GM19395 (cell line): ENCODE results near the gene KIF5A.
"Not testable (repeated sequence)": the region's sequence is repeated elsewhere in the genome, so short reads cannot be mapped to it uniquely, and the experiment has no call there.

Experiments used
- ATAC-seq: cut with Tn5 transposase; IDR thresholded peaks from one replicate; pipeline ENCODE4 v1.9.1; 2021; ENCODE audit warnings: mild to moderate bottlenecking, moderate library complexity; ENCODE audit not compliant: unreplicated experiment

Gene KIF5A

DNA sequence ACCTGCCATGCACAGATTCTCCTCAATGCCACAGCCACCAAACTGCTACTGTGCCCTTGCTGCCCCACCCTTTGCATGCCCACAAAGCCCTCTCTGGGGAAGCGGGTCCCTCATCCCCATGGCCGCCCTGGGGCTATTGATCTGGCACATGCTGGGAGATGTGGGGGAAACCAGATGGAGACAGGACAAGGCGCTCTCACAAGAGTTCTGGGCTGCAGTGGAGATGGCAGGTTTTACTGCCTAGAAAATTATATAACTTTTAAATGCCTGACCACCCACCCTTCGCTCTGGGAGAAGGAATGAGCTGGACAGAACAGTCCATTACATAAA lies 30.6 kb downstream of the KIF5A start:
- ATAC-seq, result no peak

DNA sequence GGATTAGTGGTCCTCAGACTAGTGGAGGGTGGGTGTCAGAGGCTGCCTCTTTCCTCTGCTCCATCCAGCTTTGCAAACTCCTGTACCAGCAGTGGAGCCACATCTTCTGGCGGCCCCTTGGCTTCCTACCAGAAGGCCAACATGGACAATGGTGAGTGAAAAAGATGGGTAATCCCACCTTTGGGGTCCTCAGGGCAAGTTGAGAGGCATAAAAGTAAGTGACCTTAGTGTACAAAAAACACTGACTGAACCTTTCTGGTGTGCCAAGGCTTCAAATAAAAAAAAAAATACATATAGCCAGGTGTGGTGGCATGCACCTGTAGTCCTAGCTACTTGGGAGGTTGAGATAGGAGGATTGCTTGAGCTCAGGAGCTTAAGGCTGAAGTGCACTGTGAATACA lies 32.0 kb downstream of the KIF5A start:
- no peak for ATAC-seq

DNA sequence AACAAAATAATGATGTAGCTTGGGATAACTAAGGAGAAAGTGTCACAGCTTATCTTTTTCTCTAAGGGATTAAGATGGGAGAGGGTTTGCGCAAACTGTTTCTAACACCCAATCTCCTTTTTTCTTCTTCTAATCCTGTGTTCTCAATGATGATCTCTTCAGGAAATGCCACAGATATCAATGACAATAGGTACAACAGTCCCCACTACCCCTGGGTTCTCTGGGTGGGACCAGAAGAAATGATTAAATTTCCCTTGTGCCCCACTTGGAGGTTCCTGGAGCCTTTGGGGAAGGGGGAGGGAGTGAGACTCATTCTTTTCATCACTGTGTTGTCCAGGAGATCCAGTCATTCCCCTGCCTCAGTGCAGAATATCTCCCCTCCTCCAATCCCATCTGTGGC lies 32.6 kb downstream of the KIF5A start:
- ATAC-seq, result no peak

DNA sequence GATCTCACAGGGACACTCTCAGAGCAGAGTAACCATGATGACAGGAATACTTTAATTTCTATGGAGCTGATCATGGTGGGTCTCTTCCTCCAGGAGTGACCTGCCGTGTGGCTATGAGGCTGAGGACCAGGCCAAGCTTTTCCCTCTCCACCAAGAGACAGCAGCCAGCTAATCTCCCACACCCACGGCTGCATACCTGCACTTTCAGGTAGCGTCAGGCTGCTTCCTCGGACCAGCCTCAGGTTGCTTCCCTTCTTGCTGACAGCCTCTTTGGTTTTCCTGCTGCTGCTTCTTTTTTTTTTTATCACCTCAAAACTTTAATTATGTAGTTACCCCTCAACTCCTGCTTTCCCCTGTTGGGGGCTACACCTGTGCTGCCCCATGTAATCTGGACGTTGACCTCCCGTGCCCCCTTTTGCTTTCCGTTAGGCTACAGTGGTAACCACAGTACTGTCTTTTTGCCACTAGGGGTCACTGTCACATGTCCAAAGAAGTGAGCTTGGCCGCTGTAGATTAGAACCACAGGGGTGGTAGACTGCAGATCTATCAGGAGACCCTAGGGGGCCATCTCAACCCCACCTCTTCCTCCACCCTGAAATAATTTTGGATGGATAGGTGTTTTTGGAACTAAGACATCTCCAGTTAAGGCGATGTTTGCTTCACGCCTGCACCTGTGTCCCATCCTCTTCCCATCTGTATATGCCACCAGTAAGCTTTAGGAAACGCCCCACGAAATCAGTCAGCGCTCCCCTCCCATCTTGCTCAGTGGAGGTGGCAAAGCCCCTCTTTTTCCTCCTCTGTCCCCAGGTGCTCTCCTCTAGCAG lies 33.4 kb downstream of the KIF5A start:
- peak; percentile 98 for ATAC-seq

DNA sequence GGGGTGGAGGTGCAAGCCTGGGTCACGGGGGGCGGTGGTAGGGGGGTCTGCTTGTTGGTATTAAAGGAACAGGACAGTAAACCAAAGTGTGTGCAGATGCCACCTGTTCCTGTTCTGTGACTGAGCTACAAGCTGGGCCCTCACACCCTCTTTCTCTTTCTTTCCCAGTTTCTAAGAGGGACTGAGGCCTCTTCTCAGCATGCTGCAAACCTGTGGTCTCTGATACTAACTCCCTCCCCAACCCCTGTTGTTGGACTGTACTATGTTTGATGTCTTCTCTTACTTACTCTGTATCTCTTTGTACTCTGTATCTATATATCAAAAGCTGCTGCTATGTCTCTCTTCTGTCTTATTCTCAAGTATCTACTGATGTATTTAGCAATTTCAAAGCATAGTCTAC lies 34.2 kb downstream of the KIF5A start:
- no peak for ATAC-seq

DNA sequence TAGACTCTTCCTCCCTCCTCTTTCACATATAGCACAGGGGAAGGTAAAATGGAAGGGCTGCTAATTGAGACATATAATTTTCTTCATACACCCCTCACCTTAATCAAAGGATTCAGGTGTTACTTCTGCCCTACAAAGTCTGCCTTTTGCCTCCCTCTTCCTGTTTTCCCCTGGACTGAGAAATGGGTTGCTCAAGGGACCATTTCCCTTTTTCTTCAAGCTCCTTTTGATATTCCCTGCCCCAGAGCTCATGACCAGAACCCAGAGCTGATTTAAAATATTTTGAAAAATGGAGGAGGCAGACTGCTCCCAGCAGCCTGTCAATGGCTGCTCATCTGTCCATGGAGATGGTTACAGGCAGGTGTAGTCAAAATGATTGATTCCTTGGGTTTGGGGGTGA lies 34.8 kb downstream of the KIF5A start:
- ATAC-seq, result no peak

DNA sequence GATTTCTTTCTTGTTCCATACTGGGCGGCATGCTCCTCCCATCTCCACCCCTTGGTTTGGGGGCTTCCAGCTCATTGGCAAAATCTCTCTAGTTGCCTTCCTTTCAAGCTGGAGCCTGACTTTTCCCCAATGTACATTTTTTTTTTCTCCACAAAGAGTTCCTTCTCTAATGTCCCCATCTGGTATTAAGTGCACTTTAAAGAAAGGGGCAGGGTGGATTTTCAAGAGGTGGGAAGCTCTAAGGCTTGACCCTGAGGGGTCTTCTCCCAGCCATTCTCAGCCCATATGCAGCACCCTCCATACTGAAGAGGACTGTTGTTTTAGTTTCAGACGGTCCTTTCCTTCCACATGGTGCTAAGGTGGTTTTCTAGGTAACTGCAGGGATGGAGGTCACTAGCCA lies 35.3 kb downstream of the KIF5A start:
- no peak for ATAC-seq

DNA sequence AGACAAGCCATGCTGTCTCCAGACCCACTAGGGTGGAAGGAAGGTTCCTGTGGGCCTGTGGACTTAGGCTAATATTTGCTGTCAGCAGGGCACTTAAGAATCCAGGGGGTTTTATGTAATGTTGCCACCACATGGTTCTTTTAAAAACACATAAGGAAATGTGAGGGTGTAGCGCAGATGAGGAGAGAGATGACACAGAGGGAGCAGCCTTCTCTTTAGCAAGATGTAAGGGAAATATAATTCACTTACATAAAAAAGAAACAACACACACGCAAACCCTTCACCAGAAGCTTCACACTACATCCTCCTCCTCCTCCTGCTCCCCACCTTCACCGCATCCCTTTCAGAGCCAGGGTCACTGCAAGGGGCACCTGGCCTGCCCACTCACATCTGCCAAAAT lies 36.3 kb downstream of the KIF5A start:
- ATAC-seq, result no peak

DNA sequence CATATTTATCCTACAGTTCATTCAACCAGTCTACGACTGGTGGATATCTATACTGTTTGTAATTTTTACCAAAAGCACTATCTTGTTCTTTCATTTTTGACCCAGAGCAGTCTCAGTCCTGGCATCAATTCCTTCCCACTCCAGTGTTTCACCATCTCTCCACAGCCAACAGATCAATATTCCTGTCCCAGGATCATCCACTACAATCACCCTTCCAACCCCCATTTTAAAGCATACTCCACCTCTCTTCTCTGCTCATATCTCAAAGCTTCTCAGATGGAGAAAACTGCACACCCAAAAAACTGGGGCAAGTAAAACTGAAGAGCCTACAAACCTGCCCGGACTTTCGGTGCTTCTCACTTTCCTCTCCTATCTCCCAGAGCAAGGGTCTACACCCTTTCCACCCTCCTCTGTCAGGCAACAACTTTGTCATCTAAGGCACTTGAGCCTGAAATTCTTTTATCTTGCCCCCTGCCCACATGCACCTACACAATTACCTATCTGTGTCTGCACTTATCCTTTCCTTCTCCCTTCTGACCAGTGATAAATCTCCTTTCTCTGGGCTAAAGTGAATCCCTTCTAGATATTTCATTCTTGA lies 37.1 kb downstream of the KIF5A start:
- ATAC-seq, result no peak

DNA sequence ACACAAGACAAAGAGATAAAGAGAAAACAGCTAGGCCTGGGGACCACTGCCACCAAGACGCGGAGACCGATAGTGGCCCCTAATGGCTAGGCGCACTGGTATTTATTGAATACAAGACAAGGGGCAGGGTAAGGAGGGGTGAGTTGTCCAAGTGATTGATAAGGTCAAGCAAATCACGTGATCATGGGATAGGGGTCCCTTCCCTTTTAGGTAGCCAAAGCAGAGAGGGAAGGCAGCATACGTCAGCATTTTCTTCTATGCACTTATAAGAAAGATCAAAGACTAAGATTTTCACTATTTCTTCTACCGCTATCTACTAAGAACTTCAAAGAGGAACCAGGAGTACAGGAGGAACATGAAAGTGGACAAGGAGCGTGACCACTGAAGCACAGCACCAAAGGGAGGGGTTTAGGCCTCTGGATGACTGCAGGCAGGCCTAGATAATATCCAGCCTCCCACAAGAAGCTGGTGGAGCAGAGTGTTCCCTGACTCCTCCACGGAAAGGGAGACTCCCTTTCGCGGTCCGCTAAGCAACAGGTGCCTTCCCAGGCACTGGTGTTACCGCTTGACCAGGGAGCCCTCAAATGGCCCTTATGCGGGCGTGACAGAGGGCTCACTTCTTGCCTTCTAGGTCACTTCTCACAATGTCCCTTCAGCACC lies 39.2 kb downstream of the KIF5A start:
- ATAC-seq, result not testable (repeated sequence)

DNA sequence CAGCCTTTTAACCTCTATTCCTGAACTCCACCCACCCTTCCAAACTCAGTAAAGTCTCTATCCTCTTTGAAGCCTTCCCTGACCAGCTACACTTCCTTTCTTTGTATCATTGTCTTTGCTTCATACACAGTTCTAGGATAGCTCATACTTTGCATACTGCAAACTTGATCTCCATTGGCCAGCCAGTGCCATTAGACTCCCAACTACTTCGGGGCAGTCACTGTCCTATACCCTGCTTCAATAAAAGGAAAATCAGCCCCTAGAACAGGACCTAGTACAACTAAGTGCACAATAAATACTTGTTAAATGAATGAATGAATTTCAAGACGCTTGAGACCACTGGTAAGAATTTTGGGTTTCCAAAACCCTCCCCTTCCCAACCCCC lies 40.6 kb downstream of the KIF5A start:
- ATAC-seq, result peak; percentile 12

DNA sequence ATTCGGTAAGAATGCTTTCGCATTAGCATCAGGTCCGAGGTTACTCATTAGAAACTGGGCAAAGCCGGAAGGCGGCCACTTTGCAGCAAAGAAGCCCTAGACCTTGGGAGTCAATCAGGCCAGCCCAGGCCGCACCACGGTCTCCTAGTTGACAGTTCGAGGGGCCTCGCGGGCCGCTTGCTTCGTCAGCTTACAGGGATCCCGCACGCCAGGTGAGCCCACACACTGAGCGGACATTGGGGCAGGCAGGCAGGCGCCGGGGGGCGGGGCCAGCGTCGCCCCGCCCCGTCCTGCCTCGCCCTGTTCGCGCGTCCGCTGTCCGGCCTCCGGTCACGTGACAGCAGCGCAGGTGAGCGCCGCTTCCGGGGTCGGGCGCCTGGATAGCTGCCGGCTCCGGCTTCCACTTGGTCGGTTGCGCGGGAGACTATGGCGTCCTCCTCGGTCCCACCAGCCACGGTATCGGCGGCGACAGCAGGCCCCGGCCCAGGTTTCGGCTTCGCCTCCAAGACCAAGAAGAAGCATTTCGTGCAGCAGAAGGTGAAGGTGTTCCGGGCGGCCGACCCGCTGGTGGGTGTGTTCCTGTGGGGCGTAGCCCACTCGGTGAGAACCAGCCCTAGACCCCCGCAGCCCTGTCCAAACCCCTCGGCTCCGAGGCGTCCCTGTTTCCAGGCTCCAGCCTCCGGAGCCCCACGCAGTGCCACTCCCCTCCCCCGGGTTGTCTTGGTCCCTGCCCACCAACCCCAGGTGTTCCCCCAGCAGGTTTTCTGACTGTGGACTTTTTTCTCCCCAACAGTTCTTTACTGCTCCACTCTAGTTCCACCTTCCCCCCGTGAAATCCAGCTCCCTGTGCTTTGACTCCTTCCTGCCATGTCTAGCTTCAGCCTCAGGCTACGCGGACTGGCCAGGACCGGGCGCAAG lies 41.3 kb downstream of the KIF5A start, which contains the start of gene PIP4K2C:
PIP4K2C (plus strand) TSS at position 329 of the 918 bp plus-strand sequence; CDS start at position 427, 98 bp downstream.
- peak; percentile 92 for ATAC-seq

DNA sequence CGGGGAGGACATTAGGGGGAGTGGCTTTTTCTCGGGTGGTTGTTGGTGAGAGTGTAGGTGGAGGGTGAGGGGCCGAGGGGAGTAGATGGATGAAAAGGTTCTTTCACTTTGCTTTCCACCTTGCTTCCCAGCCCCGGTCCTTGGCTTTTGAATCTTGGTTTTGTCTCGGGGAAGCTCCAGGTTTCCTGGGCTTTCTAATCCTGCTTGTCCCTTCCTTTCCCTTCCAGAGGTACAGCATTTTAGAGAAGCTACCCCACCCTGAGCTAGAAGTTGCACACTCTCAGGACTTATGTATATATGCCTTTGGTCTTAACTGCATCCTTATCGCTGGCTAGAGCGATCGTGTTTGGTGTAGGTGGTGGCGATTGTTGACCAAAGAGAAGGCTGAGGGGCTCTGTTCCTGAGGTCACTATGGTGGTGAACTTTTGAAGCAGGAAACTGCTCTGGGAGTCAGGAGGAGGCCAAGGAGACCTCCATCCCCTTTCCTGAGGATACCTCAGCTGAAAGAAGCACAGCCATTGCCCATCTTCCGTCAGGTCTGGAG lies 42.0 kb downstream of the KIF5A start:
- no peak for ATAC-seq

DNA sequence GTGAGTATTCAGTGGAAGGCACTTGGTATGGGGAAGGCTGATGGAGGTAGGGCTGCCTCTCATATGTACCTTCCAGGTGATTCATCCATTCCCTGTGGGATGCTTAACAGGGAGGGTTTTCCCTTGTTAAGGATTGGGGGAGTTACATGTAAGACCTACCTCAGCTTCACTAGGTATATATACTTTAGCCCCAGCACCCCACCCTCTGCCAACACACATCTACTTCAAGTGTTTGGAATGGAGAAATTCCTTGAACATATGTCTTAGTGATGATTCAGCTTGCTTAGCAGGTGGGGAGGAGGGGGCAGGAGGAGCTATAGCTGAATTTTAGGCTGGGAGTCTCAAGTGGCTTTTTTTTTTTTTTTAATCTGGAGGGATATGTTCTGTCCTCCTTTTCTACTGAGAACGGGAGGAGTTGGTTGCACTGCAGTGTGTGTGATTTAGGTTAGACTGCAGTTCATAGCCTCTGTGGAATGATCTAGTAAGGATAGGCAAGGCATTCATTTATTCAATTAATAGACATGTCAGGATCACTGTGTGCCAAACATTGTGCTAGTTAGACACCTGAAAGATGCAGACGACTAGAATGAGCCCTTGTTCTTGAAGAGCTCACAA lies 42.8 kb downstream of the KIF5A start:
- no peak for ATAC-seq

DNA sequence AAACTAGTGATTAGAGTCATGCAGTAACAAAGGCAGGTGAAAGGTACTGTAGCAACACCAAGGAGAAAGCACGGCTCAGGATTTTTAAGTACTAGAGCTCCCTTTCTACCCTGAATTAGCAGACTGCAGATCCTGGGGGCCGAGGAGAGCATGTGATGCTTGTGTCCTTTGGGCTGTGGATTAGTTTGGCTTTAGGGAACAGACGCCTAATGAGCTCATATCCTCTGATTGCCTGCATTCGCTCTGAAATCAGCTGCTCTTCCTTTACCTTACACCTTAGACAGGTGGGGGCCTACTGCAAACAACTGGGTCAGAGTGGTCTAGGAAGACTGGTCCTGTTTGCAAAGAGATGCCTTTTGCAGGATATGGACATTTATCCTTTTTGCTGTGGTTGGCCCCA lies 43.3 kb downstream of the KIF5A start:
- ATAC-seq, result no peak

DNA sequence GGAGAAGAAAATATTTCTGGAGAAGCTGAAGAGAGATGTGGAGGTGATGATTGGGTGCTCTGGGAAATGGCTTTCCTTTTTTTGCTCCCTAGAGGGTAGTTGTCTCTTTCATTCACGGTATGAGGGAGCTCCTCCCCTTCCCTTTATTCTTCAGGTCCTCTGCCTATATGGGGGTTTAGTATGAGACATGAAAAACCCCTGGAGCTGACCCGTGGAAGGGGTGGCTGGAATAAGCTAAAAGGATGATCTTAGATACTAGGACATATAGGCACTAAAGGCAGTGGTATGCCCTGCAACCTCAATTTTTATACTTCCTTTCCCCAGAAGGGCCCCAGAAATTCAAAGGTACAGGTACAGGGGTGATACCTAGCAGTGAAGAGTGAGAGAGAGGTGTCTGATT lies 50.6 kb downstream of the KIF5A start:
- no peak for ATAC-seq

DNA sequence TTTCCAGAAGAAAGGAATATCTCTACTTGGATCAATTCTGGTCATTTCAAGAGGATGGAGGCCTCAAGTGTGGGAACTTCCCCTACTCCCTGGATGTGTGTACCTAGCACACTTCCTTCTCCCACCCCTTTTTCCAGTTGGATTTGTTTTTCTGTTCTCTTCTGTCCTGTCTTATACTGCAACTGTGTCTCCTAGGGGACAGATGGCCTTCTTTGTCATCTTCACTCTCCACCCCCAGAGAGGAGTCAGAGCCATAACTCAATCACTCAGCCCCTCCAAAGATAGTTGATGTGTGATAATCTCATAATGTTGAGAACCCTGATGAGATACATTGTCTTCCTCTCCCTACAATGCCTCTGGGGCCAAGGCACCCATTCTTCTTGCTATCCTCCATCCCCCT lies 52.7 kb downstream of the KIF5A start:
- no peak for ATAC-seq

DNA sequence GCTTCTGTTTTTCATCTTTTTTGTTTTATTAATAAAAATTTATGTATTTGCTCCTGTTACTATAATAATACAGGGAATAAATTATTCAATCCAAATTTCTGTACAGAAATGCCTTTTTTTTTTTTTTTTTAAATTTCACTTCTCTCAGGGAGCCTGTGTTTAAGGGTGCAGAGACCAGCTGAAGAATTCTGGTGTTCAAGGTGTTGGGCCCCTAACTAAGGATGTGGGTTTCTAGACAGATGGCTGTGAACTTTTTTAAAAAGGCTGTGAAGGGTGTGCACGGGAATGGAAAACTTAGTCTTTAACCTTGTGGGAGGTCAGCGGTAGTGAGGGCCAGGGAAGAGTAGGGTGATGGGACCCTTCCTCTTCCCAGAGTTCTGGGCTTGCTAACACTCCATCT lies 53.5 kb downstream of the KIF5A start:
- ATAC-seq, result no peak

DNA sequence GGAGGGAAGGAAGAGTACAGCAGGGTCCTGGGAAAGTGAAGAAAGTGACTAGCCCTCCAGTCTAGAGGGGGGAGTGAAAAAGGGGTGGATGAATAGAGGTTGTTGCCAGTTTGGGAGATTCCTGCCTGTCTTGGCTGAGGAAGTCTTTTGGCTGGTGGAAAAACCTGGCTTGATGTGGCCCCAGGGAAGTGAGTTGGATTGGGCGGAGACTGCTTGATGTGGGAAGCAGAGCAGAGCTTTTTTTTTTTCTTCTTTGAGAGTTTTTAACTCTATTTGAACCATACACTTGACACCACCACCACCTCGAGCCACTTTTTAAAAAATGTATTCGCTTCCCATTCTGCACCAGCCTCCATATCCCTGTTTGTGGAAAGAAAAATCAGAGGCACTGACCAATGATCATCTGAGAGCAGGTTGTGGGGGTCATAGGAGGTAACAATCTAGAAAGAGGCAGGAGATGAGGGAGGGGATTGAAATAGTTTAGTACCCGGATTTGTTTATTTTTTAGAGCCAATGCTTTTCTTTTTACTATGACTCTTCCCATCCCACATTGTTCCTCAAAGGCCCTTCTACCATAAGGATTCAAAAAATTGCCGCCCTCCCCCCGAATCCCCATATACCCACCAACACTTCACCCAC lies 54.1 kb downstream of the KIF5A start:
- ATAC-seq, result no peak

DNA sequence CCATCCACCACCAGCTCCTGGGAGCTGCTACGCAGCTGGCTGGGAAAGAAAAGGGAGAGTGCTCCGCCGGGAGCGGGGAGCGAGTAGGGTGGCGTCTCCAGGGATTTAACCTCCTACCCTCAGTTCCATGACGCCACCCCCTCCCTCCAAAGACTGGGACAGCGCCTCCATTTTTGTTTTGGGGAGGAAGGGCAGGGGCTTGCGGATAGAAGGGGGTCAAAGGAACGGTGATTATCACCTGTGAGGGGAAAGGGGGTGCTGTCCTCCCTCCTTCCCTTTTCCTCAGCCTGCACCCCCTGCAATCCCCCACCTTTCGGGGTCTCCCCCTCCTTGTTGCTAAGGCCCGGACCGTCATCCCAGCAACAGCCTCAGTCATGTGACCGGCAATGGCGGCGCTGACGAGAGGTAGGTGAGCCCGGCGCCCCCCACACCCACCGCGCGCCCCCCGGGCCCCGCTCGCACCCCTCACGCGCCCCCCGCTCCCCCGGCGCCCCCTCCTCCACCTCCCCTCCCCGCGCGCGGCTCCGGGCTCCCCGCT lies 54.7 kb downstream of the KIF5A start, which contains the start of gene DTX3:
DTX3 (plus strand) TSS at position 371 of the 538 bp plus-strand sequence. CDS start 1,694 bp downstream, outside the sequence.
- peak; percentile 55 for ATAC-seq
